Activated CD4-positive, alpha-beta T cell treated with anti-CD3 and anti-CD28 coated beads for 24 hours (primary cell): Measurements from ENCODE around the gene LIPE.
A peak's percentile ranks its signal among the peaks of the same experiment; 100 is the strongest.
"Not testable (repeated sequence)": the region's sequence is repeated elsewhere in the genome, so short reads cannot be mapped to it uniquely, and the experiment has no call there.

Experiments
- DNase-seq, 2 donors: peaks; one replicate each; pipeline ENCODE4 v3.0.0-alpha.2; 2020; ENCODE audit warnings: low read depth in 2 of 2

The LIPE gene, protein sequence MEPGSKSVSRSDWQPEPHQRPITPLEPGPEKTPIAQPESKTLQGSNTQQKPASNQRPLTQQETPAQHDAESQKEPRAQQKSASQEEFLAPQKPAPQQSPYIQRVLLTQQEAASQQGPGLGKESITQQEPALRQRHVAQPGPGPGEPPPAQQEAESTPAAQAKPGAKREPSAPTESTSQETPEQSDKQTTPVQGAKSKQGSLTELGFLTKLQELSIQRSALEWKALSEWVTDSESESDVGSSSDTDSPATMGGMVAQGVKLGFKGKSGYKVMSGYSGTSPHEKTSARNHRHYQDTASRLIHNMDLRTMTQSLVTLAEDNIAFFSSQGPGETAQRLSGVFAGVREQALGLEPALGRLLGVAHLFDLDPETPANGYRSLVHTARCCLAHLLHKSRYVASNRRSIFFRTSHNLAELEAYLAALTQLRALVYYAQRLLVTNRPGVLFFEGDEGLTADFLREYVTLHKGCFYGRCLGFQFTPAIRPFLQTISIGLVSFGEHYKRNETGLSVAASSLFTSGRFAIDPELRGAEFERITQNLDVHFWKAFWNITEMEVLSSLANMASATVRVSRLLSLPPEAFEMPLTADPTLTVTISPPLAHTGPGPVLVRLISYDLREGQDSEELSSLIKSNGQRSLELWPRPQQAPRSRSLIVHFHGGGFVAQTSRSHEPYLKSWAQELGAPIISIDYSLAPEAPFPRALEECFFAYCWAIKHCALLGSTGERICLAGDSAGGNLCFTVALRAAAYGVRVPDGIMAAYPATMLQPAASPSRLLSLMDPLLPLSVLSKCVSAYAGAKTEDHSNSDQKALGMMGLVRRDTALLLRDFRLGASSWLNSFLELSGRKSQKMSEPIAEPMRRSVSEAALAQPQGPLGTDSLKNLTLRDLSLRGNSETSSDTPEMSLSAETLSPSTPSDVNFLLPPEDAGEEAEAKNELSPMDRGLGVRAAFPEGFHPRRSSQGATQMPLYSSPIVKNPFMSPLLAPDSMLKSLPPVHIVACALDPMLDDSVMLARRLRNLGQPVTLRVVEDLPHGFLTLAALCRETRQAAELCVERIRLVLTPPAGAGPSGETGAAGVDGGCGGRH

DNA sequence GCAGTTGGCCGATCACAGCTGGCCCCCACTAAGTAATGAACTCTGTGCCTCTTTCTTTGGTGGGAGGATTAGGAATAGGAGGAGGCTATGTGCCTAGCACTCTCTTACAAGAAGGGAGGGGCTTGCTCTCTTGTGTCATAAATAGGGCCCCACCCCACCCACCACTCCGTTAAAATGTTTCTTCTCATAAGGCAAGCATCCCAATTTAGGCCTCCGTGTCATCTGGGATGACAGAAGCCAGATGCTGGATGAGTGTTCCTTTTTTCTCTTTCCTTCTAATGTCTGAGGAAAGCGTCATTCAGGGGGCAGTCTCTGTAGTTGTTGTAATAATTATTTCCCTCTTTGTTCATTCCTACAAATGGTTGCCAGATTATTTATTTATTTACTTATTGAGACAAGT lies at the start of gene LIPE:
Gene LIPE, minus strand, starts transcription at position 76 of the 400 bp plus-strand sequence. CDS start 239 bp downstream, outside the sequence.
- no peak for DNase-seq

DNA sequence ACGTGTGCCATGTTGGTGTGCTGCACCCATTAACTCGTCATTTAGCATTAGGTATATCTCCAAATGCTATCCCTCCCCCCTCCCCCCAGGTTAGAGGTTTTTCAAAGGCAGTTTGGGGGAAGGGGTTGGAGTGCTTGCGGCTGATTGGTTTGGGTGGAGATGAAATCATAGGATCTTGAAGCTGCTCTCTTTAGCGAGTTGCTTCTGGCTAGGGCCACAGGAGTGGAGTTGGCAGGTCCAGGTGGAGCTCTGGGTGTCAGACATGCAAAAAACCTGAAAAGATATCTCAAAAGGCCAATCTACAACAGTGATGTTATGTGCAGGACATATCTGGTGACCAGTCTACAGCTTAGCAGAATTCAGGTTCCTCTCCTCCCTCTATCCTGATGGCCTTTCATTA lies 48.2 kb upstream of the LIPE start:
- no peak for DNase-seq

DNA sequence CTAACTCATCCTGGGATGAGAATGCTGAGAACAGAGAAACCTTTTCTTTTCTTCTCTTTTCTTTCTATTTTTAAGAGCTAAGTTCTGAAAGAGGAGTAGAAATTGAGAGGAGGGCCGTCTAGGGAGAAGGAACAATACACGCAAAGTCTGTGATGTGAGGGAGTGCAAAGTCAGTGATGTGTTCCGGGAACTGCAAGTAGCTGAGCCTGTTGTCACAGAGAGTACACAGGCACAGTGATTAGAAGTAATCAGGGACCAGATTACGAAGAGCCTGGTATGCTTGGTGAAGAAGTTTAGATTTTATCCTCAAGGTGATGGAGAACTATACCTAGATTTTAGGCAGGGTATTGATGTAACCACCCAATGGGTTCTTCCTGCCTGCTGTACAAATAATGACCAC lies 47.6 kb upstream of the LIPE start:
- DNase-seq = no peak

DNA sequence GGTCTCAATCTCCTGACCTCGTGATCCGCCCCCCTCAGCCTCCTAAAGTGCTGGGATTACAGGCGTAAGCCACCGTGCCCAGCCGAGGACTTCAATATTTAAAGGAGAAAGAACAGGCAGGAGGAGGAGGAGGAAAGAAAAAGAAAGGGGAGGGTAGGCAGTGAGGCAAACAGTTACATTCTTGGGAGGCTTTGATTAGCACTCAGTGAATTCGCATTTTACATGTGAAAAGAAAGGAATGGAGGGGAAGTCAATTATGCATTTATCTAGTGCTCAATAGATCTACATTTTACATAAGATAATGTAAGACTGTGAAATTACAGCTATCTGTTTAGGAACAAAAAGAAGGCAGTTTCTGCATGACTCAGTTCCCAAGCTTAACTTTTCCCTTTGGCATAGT lies 46.5 kb upstream of the LIPE start:
- no peak for DNase-seq

DNA sequence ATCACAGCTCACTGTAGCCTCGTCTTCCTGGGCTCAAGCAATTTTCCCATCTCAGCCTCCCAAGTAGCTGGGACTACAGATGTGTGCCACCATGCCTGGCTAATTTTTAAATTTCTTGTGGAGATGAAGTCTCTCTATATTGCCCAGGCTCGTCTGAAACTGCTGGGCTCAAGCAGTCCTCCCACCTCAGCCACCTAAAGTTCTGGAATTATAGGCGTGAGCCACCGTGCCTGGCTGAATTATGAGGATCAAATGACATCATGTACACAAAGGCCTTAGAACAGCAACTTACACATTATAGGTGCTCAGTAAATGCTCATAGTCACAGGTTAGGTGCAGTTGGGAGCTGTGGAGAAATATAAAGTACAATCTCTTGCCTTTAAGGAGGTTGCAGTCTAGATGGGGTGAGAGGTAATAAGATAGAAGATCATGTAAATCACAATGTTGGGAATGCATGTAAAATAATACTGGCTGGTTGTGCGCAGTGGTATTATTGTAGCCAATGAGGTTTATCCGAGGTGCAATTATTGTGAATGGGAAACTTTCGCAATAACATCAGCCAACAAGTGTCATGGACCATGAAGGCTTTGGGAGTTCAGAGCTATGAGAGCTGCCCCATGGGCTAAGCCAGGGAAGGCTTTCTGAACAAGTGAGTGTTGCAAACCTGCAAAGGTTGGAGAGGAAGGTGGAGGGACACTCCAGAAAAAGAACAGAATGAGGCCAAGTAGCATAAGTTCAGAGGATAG lies 45.4 kb upstream of the LIPE start:
- no peak for DNase-seq

DNA sequence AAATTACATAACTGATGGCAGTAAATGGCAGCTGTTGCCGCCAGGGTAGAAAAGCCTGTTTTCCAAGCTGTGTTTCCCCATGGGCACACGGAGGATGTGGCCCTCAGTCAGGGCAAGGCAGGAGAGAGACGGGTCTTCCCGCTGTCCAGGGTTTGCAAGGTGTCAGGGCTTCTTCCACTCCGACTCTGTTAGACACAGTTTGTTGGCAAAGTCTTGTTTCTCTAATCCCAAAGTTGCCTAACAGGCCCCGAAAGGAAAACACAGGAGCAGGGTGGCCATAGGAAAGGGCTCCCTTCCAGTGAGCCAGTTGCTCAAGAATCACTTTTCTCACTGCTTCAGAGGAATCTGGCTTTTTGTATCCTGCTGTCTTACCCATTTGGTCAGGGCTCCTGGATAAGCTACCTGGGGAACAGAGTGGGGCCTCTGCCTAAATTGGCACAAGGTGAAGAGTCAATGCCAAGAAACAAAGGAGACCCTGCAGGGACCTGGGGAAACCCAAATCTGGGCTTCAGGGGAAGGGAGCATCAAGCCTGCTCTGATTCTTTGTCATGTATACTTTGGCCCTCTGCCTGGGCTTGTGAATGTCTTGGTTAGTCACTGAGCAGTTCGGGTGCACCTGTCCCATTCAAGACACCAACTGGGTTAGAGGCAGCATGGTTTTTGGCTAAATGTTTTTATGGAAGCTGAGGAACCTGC lies 44.5 kb upstream of the LIPE start:
- DNase-seq = no peak

DNA sequence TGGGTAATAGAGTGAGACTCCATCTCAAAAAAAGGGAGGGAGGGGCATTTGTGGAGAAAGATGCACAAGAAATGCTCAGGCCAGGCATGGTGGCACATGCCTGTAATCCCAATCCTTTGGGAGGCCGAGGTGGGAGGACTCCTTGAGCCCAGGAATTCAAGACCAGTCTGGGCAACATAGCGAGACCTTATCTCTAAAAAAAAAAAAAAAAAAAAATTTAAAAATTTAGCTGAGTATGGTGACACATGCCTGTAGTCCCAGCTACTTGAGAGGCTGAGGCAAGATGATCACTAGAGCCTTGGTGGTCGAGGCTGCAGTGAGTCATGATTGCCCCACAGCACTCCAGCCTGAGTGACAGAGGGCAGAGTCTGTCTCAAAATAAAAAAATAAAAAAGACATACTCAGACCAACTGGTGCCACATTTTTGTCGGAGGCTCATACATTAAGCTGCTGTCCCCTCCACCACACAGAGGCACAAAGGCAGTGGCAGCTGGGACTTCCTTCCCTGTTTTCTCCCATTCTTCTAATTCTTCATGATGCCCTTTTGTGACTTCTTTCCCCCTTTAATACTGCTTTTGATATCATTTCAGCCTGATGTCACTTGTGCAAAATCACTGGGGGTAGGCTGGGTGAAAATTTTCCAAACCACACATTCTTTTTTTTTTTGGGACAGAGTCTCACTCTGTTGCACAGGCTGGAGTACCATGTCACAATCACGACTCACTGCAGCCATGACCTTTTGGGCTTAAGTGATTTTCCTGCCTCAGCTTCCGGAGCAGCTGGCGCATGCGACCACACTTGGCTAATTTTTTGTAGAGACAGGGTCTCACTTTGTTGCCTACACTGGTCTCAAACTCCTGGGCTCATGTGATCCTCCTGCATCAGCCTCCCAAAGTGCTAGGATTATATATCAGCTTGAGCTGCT lies 42.4 kb upstream of the LIPE start:
- DNase-seq = no peak

DNA sequence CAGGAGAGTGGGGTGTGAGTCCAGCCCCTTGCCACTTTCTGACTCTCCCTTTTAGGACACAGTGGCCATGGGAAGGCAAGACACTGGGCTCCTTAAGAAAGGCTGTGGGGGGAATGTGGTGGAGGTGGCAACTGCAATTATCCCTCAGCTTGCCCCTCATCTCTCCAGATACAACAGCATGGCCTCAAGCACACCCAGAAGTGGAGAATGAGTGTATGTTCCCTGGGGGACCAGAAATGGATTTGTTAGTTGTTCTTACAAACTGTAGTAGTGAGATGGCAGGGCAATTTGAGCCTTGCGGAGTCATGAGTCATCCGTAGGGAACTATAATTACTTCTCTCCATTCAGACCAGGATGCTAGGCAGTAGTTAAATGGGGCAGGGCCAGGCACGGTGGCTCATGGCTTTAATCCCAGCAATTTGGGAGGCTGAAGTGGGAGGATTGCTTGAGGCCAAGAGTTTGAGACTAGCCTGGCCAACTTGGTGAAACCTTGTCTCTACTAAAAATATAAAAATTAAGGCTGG lies 41.1 kb upstream of the LIPE start:
- DNase-seq = no peak

DNA sequence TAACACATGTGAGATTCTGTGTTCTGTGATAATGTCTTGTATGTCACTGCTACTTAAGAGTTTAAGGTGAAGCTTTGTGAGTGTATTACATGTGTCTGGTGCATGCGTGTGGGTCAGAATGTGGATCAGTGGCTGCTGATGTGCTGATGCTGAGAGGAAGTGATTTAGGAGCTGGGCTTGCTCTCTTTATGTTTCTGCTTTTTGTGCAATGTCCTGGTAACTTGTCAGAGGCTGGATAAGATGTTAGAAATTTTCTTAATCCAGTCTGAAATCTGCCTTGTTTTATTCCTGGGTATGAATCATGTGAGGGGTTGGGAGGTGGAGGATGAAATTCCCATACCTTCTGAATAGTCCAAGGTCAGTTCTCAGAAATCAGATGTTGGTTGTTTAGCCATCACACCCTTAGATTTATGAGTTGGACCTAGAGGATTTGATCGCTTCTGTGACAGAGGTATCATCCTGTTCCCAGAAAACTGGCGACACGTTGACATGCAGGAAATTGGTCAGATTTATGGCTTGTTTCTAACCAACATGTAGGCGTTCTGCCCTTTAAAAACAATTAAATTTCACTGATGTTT lies 40.1 kb upstream of the LIPE start:
- DNase-seq = no peak

DNA sequence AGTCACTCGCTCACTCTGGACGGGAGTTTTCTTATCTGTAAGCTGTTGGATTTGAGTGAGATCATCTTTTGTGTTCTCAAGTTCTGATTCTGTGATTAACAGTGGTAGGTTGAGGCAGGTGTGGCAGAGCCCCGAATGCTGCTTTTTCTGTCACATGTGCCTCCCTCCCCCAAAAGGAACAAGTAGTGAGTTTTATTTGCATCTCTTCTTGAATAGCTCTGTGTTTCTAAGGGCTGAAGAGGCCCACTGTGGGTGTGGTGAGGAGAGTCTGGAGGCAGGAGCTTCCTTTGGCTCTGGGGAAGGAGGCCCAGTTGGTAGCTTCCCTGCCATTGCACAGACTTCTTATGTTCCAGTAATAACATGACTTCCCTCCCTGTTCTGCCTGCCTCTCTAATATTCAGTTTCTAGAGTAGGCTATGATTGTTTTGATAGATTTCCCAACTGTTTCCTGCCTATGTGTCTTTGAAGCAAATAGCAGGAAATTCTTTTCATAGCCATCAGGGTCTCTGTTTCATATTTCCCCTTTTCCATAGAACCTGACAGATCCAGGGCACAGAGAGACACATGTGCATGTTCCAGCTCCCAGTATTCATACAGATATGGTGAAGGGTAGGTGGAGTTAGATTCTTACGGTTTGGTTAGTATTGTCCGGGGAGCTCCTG lies 39.5 kb upstream of the LIPE start:
- DNase-seq = no peak

DNA sequence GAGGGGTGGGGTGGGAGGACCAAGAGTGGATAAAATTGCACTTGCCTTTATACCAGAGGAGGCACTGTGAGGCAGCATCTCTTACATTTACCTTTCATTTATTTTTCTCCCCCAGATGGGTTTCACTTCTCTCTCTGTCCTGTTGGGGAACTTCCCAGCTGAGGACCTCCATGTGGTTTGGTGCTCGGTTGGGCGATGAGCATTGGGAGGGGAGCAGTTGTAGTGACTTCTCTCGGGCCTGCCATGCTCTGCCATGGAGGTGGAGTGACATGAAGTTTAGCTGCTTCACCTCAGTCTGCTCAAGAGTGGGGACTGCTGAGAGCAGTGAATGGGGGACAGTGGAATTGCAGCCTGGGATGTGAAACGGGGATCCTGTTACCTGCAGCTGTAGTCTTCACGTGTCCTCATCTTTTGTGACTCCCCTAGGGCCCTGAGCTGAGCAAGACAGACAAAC lies 38.7 kb upstream of the LIPE start:
- DNase-seq = no peak

DNA sequence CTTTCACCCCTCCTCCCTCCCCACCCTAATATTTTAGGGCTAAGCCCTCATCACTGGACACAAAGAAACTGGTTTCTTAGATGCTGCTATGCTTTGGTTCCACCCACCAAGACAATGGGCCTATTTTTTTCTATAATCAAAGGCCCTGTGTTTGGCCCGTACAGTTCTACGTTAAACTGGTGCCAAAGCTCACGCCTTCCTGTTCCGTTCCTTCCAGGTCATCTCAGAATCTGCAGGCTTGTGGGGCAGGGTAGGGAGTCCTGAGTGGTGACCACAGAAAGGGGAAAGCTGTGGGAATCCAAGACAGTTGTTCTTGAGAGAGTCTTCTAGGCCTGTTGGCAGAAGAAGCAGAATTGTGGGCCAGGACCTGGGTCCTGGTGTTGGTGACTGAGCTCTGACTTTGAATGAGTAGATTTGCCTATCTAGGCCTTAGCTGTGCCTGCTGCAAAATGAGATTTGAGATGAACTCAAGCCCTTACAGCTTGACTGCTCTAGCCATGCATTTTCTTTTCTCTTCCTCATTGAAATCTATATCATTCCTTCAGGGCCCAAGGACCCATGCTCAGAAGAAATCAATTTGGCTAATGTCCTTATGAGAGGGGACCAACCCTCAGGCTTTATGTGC lies 34.6 kb upstream of the LIPE start:
- DNase-seq = no peak

DNA sequence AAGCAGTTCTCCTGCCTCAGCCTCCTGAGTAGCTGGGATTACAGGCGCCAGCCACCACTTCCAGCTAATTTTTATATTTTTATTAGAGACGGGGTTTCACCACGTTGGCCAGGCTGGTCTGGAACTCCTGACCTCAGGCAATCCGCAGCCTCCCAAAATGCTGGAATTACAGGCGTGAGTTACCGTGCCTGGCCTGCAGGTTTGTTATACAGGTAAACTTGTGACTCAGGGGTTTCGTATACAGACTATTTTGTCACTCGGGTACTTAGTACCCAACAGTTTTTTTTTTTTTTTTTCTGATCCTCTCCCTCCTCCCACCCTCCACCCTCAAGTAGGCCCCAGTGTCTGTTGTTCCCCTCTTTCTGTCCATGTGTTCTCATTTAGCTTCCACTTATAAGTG lies 34.0 kb upstream of the LIPE start:
- not testable (repeated sequence) for DNase-seq

DNA sequence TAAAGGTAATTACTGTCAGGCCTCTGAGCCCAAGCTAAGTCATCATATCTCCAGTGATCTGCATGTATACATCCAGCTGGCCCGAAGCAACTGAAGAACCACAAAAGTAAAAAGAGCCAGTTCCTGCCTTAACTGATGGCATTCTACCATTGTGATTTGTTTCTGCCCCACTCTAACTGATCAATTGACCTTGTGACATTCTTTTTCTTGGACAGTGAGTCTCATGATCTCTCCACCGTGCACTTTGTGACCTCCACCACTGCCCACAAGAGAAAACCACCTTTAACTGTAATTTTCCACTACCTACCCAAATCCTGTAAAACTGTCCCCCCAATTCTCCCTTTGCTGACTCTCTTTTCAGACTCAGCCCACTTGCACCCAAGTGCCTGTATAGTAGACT lies 32.7 kb upstream of the LIPE start:
- DNase-seq = no peak

DNA sequence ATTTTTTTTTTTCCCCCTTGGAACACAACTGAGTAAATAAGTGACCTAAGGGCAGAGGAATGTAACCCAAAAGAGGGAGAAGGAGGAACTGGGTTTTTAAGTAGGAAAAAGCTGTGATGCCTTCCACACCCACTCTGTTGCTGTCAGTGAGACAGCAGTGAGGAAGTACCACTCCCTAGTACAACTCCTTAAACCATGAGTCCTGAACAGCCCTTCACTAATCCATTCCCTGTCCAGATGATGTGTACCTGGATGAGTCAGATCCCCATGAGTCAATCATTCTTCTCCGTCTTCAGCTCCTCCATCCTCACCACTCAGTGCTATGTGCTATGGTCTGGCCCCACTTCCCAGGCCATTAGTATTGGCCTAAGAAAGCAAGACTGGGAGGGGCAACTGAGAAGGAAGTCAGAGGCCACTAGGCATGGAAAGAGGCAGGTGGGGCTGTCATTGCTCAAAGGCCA lies 28.5 kb upstream of the LIPE start:
- DNase-seq = no peak

DNA sequence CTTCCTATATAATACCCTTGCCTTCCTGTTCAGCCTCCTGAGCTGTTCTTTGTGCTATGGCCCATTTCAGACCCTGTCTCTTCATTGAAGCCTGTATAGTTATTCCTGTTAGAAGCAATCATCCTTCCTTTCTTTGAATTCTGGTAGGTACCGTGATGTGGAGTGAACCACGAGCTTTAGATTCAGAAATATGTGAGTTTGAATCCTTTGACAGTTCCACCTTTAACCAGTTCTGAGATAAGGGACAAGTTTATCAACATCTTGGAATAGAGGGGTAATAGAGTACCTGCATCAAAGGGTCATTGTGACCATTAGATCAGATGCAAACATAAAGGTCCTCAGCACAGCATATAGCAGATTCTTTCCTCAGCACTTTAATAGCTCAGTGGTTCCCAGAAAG lies 27.9 kb upstream of the LIPE start:
- no peak for DNase-seq

DNA sequence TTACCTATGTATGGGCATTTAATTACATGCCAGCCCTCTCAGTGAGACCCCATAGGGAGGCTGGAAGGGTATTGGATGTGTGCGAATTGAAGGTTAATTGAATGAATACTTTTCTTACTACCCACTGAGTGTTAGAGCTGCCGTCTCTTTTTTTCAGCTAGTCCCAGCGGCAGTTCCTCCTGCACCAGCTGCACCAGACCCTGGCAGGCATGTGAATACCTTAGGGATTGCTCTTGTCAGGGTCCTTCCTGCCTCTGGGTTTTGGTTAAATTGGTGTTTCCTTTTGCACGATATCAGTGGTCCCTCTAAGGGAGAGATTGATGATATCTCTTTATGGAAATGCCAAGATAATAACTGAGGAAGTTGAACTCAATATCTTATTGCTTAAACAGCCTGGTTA lies 25.4 kb upstream of the LIPE start:
- DNase-seq = no peak

DNA sequence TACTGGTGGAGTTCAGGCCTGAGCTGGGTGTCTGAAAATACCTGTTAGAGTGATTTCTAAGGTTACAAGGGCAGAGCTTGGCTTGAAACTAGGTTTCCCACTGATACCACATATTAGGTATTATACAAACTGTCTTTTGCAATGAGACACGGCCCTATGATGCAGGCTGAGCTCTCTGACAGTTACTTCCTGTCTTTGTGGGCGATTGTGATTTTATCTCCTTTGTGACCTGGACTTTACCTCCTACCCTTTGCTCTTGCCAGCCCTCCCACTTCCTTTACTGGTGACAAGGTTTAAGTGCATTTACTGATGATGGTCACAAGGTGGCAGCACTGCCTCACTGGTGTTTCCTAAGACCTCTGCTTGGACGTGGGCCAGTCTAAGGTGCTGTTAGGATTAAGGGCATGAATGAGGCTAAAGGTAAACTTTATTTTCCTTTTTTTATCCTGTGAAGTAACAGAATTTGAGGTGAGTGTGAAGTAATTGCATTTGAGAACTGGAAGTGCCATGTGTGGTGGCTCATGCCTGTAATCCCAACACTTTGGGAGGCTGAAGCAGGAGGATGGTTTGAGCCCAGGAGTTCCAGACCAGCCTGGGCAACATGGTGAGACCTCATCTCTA lies 23.2 kb upstream of the LIPE start:
- DNase-seq = peak; percentile 58 to 65
